Mucosa of stomach (tissue), 1 donor: Measurements from ENCODE around the gene ENOX2.
A peak's percentile ranks its signal among the peaks of the same experiment; 100 is the strongest.
"Not testable (repeated sequence)": the region's sequence is repeated elsewhere in the genome, so short reads cannot be mapped to it uniquely, and the experiment has no call there.

Experiments
- H3K27me3 ChIP-seq: one replicate; pipeline ENCODE4 v1.7.0; 2013; ENCODE audit warnings: mild to moderate bottlenecking, low read length; ENCODE audit not compliant: control insufficient read depth, insufficient read depth
- H3K36me3 ChIP-seq: one replicate; pipeline ENCODE4 v1.7.0; 2013; ENCODE audit warnings: low read length; ENCODE audit not compliant: control insufficient read depth, insufficient read depth
- H3K4me1 ChIP-seq: one replicate; pipeline ENCODE4 v1.7.0; 2013; ENCODE audit warnings: mild to moderate bottlenecking, low read length; ENCODE audit not compliant: control insufficient read depth, insufficient read depth
- H3K4me3 ChIP-seq: one replicate; pipeline ENCODE4 v1.7.0; 2013; ENCODE audit warnings: low read length
- H3K9ac ChIP-seq: one replicate; pipeline ENCODE4 v1.7.0; 2013; ENCODE audit warnings: mild to moderate bottlenecking, low read length, moderate library complexity
- H3K9me3 ChIP-seq: one replicate; pipeline ENCODE4 v1.7.0; 2013; ENCODE audit warnings: mild to moderate bottlenecking, low read length, moderate library complexity; ENCODE audit not compliant: control insufficient read depth
- donor health status: Pancreatic carcinoma.

Gene ENOX2

DNA sequence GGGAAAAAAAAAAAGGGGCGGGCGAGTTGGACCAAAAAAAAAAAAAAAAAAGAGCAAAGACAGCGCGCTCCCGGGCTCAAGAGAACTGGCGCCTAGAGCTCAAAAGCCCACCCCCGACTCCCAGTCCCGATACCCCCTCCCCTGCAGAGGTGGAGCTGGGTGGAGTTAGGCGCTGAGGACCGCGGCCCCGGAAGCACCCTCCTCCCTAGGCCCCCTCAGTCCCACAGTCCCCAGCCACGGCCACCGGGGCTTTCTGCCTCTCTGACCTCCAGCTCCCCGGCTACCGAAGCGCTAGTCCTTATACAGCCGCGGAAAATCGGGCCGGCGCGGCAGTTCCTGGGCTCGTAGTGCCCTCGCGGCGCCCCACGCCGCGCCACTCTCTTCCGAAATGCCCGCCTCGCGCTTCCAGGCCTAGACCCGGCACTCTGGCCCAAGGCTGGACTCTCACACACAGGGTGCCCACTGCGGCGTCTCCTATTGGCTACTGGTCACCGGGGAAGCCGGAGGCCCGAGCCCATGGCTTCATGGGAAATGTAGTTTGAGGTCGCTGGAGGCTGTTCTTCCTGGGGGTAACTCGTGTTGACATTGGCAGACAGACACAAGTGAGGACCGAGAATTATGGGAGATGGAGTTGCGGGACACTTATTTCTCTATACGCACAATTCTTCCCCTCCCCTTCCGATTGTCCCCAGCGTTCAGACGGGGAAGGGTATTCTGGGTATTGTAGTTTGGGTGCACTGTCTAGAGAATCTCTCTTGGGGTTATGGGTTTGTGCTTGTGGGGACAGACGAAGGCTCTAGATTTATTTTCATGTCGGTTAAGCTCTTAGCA lies at the start of gene ENOX2:
ENOX2 (minus strand) TSS at position 427 of the 831 bp plus-strand sequence. CDS start 199,993 bp downstream, outside the sequence.
- peak within 1 kb of the TSS; percentile 71 for H3K9ac ChIP-seq
- H3K36me3 ChIP-seq, result no peaks in the 10 kb centered on the region
- peaks cover 3% of the 10 kb centered on the region for H3K4me1 ChIP-seq
- H3K27me3 ChIP-seq, result no peaks in the 10 kb centered on the region
- peak within 1 kb of the TSS; percentile 25 for H3K4me3 ChIP-seq
- no peaks in the 10 kb centered on the region for H3K9me3 ChIP-seq

- H3K27me3 ChIP-seq, result no peaks in the 10 kb centered on the region
- no peaks in the 10 kb centered on the region for H3K9me3 ChIP-seq
- no peaks in the 10 kb centered on the region for H3K36me3 ChIP-seq
- H3K4me3 ChIP-seq, result no peak overlapping the region
- no peak overlapping the region for H3K9ac ChIP-seq
- H3K4me1 ChIP-seq, result no peaks in the 10 kb centered on the region
Measured at GRCh38 chrX:130952266-130953043, 49.4 kb upstream of the ENOX2 start.

- Histone ChIP-seq H3K4me1 (no peaks in the 10 kb centered on the region), H3K27me3 (no peaks in the 10 kb centered on the region), H3K9ac (no peak overlapping the region), H3K36me3 (no peaks in the 10 kb centered on the region), H3K4me3 (no peak overlapping the region), H3K9me3 (no peaks in the 10 kb centered on the region)
Measured at GRCh38 chrX:130944230-130944629, 41.2 kb upstream of the ENOX2 start.

GRCh38 chrX:130937101-130937500 lies 34.1 kb upstream of the ENOX2 start:
- Histone ChIP-seq H3K36me3 (no peaks in the 10 kb centered on the region), H3K27me3 (no peaks in the 10 kb centered on the region), H3K9ac (no peak overlapping the region), H3K4me1 (no peaks in the 10 kb centered on the region), H3K4me3 (no peak overlapping the region), H3K9me3 (no peaks in the 10 kb centered on the region)

DNA sequence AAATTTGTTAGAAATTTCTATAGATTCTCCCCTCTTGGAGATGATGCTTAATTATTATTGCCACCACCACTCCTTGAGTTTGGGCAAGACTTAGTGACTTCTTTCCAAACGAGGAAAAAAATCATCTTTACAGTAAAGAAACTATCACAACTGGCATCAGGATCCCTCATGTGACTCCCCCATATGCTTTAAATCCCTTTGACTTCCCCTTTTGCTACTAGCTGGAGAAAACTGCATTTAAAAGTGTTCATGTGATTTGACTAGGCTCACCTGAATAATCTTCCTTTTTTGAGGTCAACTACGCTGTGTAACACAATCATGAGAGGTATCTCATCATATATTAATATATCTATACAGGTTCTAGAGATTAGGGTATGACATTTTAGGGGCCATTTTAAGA lies 30.3 kb upstream of the ENOX2 start:
- Histone ChIP-seq H3K4me1 (no peaks in the 10 kb centered on the region), H3K9me3 (no peaks in the 10 kb centered on the region), H3K27me3 (no peaks in the 10 kb centered on the region), H3K9ac (no peak overlapping the region), H3K4me3 (no peak overlapping the region), H3K36me3 (no peaks in the 10 kb centered on the region)

GRCh38 chrX:130920405-130920804 lies 17.4 kb upstream of the ENOX2 start:
- H3K9me3 ChIP-seq, H3K27me3 ChIP-seq, H3K4me3 ChIP-seq, H3K4me1 ChIP-seq, H3K36me3 ChIP-seq, H3K9ac ChIP-seq: not testable (repeated sequence)

DNA sequence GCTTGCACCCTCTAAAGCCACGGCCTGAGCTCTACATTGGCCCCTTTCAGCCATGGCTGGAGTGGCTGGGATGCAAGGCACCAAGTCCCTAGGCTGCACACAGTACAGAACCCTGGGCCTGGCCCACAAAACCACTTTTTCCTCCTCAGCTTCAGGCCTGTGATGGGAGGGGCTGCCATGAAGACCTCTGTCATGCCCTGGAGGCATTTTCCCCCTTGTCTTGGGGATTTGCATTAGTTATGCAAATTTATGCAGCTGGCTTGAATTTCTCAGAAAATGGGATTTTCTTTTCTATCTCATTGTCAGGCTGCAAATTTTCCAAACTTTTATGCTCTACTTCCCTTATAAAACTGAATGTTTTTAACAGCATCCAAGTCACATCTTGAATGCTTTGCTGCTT lies 16.7 kb upstream of the ENOX2 start:
- H3K36me3 ChIP-seq, H3K4me3 ChIP-seq, H3K9me3 ChIP-seq, H3K9ac ChIP-seq, H3K27me3 ChIP-seq, H3K4me1 ChIP-seq: not testable (repeated sequence)

- not testable (repeated sequence) for H3K9ac ChIP-seq, H3K4me1 ChIP-seq, H3K9me3 ChIP-seq, H3K4me3 ChIP-seq, H3K36me3 ChIP-seq, H3K27me3 ChIP-seq
Measured at GRCh38 chrX:130918498-130918897, 15.5 kb upstream of the ENOX2 start.

- H3K27me3 ChIP-seq, result no peaks in the 10 kb centered on the region
- H3K4me1 ChIP-seq, result no peaks in the 10 kb centered on the region
- H3K9ac ChIP-seq, result no peak overlapping the region
- no peak overlapping the region for H3K4me3 ChIP-seq
- no peaks in the 10 kb centered on the region for H3K9me3 ChIP-seq
- H3K36me3 ChIP-seq, result no peaks in the 10 kb centered on the region
Measured at GRCh38 chrX:130916636-130917422, 13.8 kb upstream of the ENOX2 start.

DNA sequence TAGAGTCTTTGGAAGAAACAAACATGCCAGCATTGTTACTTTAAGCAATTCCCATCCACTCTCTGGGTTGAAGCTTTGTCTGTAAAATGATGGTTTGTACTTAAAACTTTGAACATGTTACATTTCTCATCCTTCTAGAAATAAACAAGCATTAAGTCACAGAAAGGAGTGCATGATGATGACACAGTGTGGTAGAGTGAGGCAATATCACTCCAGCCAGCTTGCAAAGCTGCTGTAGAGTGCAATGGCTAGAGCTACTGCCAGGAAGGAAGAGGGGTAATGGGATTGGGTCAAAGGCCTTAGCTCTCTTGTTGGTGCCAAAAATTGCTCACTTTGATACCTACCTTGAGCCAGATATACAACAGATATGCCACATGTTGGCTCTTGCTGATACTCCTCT lies 12.3 kb upstream of the ENOX2 start:
- H3K27me3 ChIP-seq, result no peaks in the 10 kb centered on the region
- H3K4me1 ChIP-seq, result no peaks in the 10 kb centered on the region
- H3K4me3 ChIP-seq, result no peak overlapping the region
- H3K9me3 ChIP-seq, result no peaks in the 10 kb centered on the region
- no peak overlapping the region for H3K9ac ChIP-seq
- H3K36me3 ChIP-seq, result no peaks in the 10 kb centered on the region

DNA sequence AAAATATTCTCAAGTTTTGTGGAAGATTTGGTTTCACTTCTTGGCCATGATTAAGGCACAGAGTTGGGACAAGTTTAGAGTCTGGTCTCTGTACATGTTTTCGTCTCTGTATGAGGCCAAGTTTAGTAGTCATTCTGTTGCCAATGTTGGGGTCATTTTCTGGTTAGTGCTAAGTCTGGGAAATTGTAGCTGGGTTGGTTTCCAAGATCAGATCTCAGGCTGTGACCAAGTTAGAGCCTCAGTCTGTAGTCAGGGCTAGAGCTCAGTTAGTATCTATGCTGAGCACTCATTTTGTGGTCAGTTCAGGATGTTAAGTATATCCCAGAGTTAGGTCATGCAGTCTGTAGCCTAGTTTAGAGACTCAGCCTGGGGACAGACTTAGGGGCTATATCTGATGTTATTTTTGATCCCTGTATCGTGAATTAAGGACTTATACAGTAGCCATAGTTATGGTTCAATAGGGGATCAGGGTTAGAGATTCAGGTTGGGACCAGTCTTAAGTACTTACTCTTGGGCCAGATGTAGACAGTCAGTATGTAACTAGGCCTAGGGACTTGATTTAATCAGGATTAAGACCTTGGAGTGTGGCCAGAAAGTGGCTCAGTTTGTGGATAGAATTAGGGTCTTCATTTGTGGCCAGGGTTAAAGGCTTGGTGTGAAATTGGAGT lies 6.6 kb upstream of the ENOX2 start:
- Histone ChIP-seq H3K4me3 (no peak overlapping the region), H3K9me3 (no peaks in the 10 kb centered on the region), H3K9ac (no peak overlapping the region), H3K36me3 (no peaks in the 10 kb centered on the region), H3K4me1 (no peaks in the 10 kb centered on the region), H3K27me3 (no peaks in the 10 kb centered on the region)
